ENCODE results near the gene ATAD3B.
"Not testable (repeated sequence)": the region's sequence is repeated elsewhere in the genome, so short reads cannot be mapped to it uniquely, and the experiment has no call there.

ATAD3B gene

DNA sequence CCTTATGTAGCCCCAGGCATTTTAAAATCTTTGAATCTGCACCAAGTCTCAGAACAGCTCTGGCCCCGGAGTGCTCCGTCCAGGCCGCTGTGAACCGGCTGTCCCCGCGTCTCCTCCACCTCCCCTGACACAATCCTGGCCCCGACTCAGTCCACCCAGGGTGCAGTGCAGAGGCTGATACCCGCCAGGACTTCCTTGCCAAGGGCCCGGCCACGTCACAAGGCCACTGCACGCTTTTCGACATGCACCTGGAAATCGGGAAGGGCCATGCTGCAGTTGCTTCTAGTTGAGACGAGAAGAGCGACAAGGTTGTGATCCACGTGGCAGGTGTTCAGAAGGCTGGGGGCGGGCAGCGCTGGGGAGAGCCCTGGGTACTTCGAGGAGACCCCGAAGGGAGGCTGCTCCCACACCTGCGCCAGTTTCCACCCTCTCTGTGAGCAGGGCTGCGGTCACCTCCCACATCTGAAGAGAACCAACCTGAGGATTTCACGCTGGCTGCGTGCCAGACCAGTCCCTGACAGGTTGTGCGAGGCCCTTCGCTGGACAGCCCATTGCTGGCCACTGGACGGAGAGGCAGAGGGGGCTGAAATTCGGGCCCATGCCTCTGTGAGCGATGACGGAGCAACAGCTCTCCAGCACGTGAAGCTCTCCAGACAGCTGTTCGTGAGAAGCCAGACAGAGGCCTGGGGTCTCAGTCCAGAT is 29.3 kb upstream of the ATAD3B start:
- TF ChIP-seq, protein P1, sequence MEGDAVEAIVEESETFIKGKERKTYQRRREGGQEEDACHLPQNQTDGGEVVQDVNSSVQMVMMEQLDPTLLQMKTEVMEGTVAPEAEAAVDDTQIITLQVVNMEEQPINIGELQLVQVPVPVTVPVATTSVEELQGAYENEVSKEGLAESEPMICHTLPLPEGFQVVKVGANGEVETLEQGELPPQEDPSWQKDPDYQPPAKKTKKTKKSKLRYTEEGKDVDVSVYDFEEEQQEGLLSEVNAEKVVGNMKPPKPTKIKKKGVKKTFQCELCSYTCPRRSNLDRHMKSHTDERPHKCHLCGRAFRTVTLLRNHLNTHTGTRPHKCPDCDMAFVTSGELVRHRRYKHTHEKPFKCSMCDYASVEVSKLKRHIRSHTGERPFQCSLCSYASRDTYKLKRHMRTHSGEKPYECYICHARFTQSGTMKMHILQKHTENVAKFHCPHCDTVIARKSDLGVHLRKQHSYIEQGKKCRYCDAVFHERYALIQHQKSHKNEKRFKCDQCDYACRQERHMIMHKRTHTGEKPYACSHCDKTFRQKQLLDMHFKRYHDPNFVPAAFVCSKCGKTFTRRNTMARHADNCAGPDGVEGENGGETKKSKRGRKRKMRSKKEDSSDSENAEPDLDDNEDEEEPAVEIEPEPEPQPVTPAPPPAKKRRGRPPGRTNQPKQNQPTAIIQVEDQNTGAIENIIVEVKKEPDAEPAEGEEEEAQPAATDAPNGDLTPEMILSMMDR (IDR thresholded peaks at IDR 0.05; ENCODE audit: low read depth, low read length, missing control alignments), result no peak
- no peak for DNase-seq (ENCODE audit: extremely low read depth, low read depth)
- H3K4me3 ChIP-seq (replicated peaks; ENCODE audit: low read depth, low read length), result no peak overlapping the region

DNA sequence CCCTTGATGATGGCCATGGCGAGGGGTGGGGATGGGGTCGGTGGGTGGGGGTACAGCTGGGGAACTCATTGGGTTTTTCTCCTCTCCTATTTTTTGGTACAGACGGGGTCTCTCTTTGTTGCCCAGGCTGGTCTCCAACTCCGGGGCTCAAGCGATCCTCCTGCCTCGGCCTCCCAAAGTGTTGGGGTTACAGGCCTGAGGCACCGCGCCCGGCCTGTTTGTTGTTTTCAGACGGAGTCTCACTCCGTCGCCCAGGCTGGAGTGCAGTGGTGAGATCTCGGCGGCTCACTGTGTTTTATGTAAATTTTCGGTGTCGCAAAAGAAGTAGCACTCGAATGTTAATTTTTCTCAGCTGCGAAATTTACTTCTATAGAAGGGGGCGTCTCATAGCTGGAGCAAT is 24.9 kb upstream of the ATAD3B start:
- not testable (repeated sequence) for DNase-seq (ENCODE audit: extremely low read depth, low read depth); H3K4me3 ChIP-seq (replicated peaks; ENCODE audit: low read depth, low read length)

DNA sequence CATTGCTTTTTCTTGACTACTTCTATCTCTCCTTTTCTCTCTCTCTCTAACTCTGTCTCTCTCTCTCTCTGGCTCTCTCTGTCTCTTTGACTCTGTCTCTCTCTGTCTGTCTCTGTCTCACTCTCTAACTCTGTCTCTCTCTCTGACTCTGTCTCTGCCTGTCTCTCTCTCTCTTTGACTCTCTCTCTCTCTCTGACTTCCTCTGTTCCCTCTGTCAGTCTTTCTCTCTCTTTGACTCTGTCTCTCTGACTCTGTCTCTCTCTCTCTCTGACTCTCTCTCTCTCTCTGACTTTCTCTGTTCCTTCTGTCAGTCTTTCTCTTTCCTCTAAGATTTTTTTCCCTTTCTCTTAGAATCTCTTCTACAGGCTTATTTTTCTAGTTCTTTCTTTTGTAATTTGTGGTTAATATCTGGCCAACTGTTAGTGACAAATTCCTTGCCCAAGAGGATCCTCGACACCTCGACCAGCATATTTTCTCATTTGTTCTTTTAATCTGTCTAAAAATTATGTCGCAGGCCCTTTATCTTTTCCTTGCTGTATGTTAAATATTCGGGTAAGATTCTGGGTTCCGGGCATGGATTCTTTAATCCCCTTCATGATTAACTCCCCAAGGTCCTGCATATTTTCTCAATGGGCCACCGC is 22.3 kb upstream of the ATAD3B start, which contains the start of gene ATAD3C:
Gene ATAD3C, plus strand, starts transcription at position 591 of the 641 bp plus-strand sequence. CDS start 995 bp downstream, outside the sequence.
- TF ChIP-seq, protein P1 (IDR thresholded peaks at IDR 0.05; ENCODE audit: low read depth, low read length, missing control alignments), result no peak
- no peak within 1 kb of the TSS for H3K4me3 ChIP-seq (replicated peaks; ENCODE audit: low read depth, low read length)
- DNase-seq (ENCODE audit: extremely low read depth, low read depth), result no peak

DNA sequence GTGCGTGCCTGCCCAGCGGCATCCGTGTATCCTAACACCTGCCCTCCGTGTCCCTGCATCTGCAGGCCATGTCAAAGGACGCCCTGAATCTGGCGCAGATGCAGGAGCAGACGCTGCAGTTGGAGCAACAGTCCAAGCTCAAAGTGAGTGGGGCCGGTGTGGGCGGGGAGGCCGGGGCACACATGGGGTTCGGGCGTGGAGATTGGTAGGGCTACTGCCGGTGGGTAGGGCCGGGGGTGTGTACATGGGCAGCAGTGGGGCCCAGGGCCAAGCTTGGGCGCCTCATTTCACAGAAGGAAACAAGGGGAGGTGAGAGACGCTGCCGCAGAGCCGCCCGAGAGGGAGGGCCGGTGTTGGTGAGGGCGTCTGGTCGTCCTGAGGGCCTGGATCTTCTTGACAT is 20.9 kb upstream of the ATAD3B start:
- not testable (repeated sequence) for DNase-seq (ENCODE audit: extremely low read depth, low read depth); H3K4me3 ChIP-seq (replicated peaks; ENCODE audit: low read depth, low read length)

DNA sequence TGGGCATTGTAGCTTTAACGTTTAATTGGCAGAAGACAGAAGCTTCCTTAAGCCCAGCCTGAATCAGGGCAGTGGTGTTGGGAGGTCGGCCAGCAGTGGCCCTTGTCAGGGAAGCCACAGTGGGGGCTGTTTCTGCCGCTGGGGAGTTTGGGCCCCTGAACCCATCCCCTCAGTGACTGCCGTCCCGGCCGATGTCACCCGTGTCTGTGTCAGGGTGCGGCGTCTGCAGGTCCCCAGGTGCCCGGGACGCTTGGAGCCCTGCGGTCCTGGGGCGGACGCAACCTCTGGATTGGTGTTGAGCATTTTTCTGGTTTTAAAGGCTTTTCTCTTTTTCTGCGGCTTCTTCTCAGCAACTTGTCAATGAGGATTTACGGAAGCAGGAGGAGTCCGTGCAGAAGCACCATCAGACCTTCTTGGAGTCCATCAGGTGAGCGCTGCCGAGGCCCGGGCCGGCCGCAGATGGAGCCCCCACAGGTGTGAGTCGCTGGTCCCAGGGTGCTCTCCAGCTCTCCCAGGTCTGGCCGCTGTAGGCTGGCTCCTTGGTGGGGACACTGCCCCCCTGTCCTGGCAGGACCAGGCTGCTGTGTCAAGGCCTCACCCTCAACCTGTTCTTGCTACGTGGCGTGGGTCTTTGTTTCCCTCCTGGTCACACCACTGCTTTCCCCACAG is 19.7 kb upstream of the ATAD3B start:
- no peak overlapping the region for H3K4me3 ChIP-seq (replicated peaks; ENCODE audit: low read depth, low read length)
- no peak for DNase-seq (ENCODE audit: extremely low read depth, low read depth)
- TF ChIP-seq, protein P1 (IDR thresholded peaks at IDR 0.05; ENCODE audit: low read depth, low read length, missing control alignments), result no peak

DNA sequence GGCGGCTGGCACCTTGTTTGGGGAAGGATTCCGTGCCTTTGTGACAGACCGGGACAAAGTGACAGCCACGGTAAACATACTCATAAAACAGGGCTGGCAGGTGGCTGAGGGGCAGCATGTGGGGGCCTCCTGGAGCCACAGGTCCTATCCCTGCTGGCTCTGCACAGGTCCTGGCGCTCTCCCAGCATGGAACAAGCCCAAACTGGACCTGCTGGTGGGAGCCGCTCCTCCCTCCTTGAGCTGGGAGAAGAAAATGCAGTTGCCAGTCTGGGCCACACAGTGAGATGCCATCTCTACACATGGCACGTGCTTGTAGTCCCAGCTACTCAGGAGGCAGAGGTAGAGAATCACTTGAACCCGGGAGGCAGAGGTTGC is 19.2 kb upstream of the ATAD3B start:
- not testable (repeated sequence) for H3K4me3 ChIP-seq (replicated peaks; ENCODE audit: low read depth, low read length); DNase-seq (ENCODE audit: extremely low read depth, low read depth)

DNA sequence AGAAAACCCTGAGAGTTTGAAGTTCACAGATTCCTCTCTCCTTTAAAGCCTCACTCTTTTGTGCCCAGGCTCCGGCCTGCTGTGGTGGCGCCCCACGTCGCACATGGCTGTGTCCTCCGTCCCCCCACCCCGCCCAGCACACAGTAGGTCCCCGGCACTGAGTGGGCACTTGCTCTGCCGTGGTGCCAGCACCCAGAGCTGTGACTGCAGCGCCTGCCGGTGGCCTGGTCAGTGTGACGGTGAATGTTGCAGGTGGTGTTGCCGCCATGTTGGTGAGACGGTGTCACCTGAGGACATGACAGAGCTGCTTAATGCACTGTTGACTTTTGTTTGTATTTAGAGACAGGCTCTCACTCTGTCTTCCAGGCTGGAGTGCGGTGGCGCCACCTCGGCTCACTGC is 18.7 kb upstream of the ATAD3B start:
- DNase-seq (ENCODE audit: extremely low read depth, low read depth), result no peak
- TF ChIP-seq, protein P1 (IDR thresholded peaks at IDR 0.05; ENCODE audit: low read depth, low read length, missing control alignments), result no peak
- H3K4me3 ChIP-seq (replicated peaks; ENCODE audit: low read depth, low read length), result no peak overlapping the region

DNA sequence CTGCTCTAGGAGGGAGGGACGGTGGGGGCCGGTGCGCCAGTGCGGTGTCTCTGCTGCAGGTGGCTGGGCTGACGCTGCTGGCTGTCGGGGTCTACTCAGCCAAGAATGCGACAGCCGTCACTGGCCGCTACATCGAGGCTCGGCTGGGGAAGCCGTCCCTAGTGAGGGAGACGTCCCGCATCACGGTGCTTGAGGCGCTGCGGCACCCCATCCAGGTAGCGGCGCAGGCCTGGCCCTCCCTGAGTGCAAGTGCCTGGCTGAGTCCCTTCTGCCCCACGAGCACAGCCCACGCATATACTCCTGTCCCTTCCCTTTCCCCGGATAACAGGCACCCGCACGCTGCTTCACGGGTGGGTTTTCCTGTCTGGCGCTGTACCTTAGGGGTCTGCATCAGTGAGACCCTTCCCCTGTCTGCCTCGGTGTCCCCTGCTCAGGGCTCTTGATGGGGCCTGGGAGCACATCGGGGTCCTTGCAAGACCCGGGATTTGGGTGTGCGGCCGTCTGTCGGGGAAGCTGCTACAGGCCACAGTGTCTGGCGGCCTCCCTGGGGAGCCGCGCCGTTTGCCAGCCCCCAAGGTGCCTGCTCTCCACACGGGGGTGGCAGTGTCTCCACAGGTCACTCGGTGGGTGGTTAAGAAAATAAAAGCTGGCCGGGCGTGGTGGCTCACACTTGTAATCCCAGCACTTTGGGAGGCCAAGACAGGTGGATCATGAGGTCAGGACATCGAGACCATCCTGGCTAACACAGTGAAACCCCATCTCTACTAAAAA is 17.1 kb upstream of the ATAD3B start:
- not testable (repeated sequence) for DNase-seq (ENCODE audit: extremely low read depth, low read depth); H3K4me3 ChIP-seq (replicated peaks; ENCODE audit: low read depth, low read length)
